ENCODE data around the gene LCE7A. TPM values are rescaled to one million over a fixed set of nuclear protein-coding genes. Genes with fewer than 3 reads are reported as not detected.

Gene LCE7A
- total and polyA plus RNA-seq, 4 donors, result not detected

- H3K27ac ChIP-seq (ENCODE audit: low read depth in 1 of 2, low read length in 2 of 2), result no peak overlapping the region
- H3K4me3 ChIP-seq (ENCODE audit: low read depth in 1 of 3, low read length in 3 of 3), result no peak overlapping the region
- DNase-seq (ENCODE audit: low spot score), result no peak
- peaks cover 0 to 7% (median 0%) of the 10 kb centered on the region in 4 donors for H3K27me3 ChIP-seq (ENCODE audit: control insufficient read depth in 4 of 4, insufficient read depth in 4 of 4, low read length in 3 of 4)
- H3K4me1 ChIP-seq (ENCODE audit: control insufficient read depth in 4 of 4, insufficient read depth in 4 of 4, low read length in 3 of 4), result no peaks in the 10 kb centered on the region
- no peak for TF ChIP-seq HNF4A (conservative IDR thresholded peaks at IDR 0.05)
- no peak for TF ChIP-seq GABPA (IDR thresholded peaks at IDR 0.05 in 1 of 2, conservative IDR thresholded peaks at IDR 0.05 in 1 of 2)
- TF ChIP-seq JUND (IDR thresholded peaks at IDR 0.05), result no peak
- TF ChIP-seq TAF1 (conservative IDR thresholded peaks at IDR 0.05), result no peak
- TF ChIP-seq RXRA (IDR thresholded peaks at IDR 0.05), result no peak
- TF ChIP-seq ATF3 (IDR thresholded peaks at IDR 0.05), result no peak
- no peak for TF ChIP-seq ZBTB33 (IDR thresholded peaks at IDR 0.05)
- no peak for TF ChIP-seq CTCF (IDR thresholded peaks at IDR 0.05; ENCODE audit: low read depth, low read length, missing input control)
- TF ChIP-seq MAX (IDR thresholded peaks at IDR 0.05), result no peak
- TF ChIP-seq REST (IDR thresholded peaks at IDR 0.05), result no peak
- TF ChIP-seq FOXA1 (IDR thresholded peaks at IDR 0.05), result no peak
- no peak for TF ChIP-seq FOXA2 (IDR thresholded peaks at IDR 0.05)
- no peak for TF ChIP-seq NR2F2 (IDR thresholded peaks at IDR 0.05)
- no peak for TF ChIP-seq SP1 (IDR thresholded peaks at IDR 0.05)
- no peak for TF ChIP-seq HNF4G (IDR thresholded peaks at IDR 0.05)
- H3K9ac ChIP-seq (ENCODE audit: low read depth in 1 of 2, low read length in 2 of 2), result no peak overlapping the region
- WGBS, result 82% methylated on average over 2 of the region's 2 CpGs
- no peaks in the 10 kb centered on the region for H3K9me3 ChIP-seq (ENCODE audit: control insufficient read depth in 4 of 4, low read length in 3 of 4)
- no peaks in the 10 kb centered on the region for H3K36me3 ChIP-seq (ENCODE audit: control insufficient read depth in 4 of 4, insufficient read depth in 3 of 4, low read depth in 1 of 4, low read length in 3 of 4)
Measured at GRCh38 chr1:152811050-152811449, 48.7 kb upstream of the LCE7A start.

- WGBS, result 89% methylated on average over 2 of the region's 2 CpGs
- H3K4me1 ChIP-seq (ENCODE audit: control insufficient read depth in 4 of 4, insufficient read depth in 4 of 4, low read length in 3 of 4), result no peaks in the 10 kb centered on the region
- DNase-seq (ENCODE audit: low spot score), result no peak
- H3K4me3 ChIP-seq (ENCODE audit: low read depth in 1 of 3, low read length in 3 of 3), result no peak within 1 kb of the TSS
- H3K9me3 ChIP-seq (ENCODE audit: control insufficient read depth in 4 of 4, low read length in 3 of 4), result no peaks in the 10 kb centered on the region
- H3K27me3 ChIP-seq (ENCODE audit: control insufficient read depth in 4 of 4, insufficient read depth in 4 of 4, low read length in 3 of 4), result peaks cover 0 to 7% (median 0%) of the 10 kb centered on the region in 4 donors
- no peak for TF ChIP-seq TAF1 (conservative IDR thresholded peaks at IDR 0.05)
- no peak for TF ChIP-seq FOXA2 (IDR thresholded peaks at IDR 0.05)
- TF ChIP-seq JUND (IDR thresholded peaks at IDR 0.05), result no peak
- TF ChIP-seq YY1 (IDR thresholded peaks at IDR 0.05), result no peak
- TF ChIP-seq MAX (IDR thresholded peaks at IDR 0.05), result no peak
- no peak within 1 kb of the TSS for H3K9ac ChIP-seq (ENCODE audit: low read depth in 1 of 2, low read length in 2 of 2)
- no peak within 1 kb of the TSS for H3K27ac ChIP-seq (ENCODE audit: low read depth in 1 of 2, low read length in 2 of 2)
- H3K36me3 ChIP-seq (ENCODE audit: control insufficient read depth in 4 of 4, insufficient read depth in 3 of 4, low read depth in 1 of 4, low read length in 3 of 4), result no peaks in the 10 kb centered on the region
Measured at GRCh38 chr1:152811671-152812070, 48.1 kb upstream of the LCE7A start, which contains the start of gene LCE1B. LCE1B (plus strand) TSS chr1:152811971; CDS start chr1:152812447, 476 bp downstream.
